SU-DHL-6 (cell line): ENCODE results near the gene BCL2.
"Not testable (repeated sequence)": the region's sequence is repeated elsewhere in the genome, so short reads cannot be mapped to it uniquely, and the experiment has no call there.

ENCODE experiments used
- H2AFZ ChIP-seq: fragments of 200-600 bp; sonication (generic); 2 replicates; pipeline ENCODE4 v1.6.1; 2014; ENCODE audit warnings: low read depth, mild to moderate bottlenecking, moderate library complexity, mixed read lengths, antibody characterized with exemption, low read length; ENCODE audit not compliant: severe bottlenecking
- H3F3A ChIP-seq: fragments of 200-600 bp; shearing (Covaris generic); 2 replicates; pipeline ENCODE4 v1.6.0; 2016; ENCODE audit warnings: antibody characterized with exemption, mild to moderate bottlenecking; ENCODE audit not compliant: insufficient read depth
- H3K27ac ChIP-seq: fragments of 200-600 bp; sonication (generic); 2 replicates; pipeline ENCODE4 v1.5.1; 2016; ENCODE audit warnings: low read depth, mild to moderate bottlenecking, low read length, moderate library complexity, mixed read lengths
- H3K27me3 ChIP-seq: fragments of 200-600 bp; sonication (generic), shearing (Covaris generic); 2 replicates; pipeline ENCODE4 v1.6.0; 2014; ENCODE audit warnings: mild to moderate bottlenecking, low read length
- H3K36me3 ChIP-seq: fragments of 200-600 bp; sonication (generic); 2 replicates; pipeline ENCODE4 v1.6.1; 2014; ENCODE audit warnings: mild to moderate bottlenecking, low read length, mixed read lengths
- H3K4me2 ChIP-seq: fragments of 300-600, 200-600 bp; shearing (Covaris generic), sonication (generic); 2 replicates; pipeline ENCODE4 v1.6.0; 2014; ENCODE audit warnings: low read length, low read depth, mild to moderate bottlenecking; ENCODE audit not compliant: poor library complexity, severe bottlenecking
- H3K4me3 ChIP-seq: fragments of 200-600 bp; sonication (generic); 2 replicates; pipeline ENCODE4 v1.5.1; 2014; ENCODE audit warnings: antibody characterized with exemption, low read length, mild to moderate bottlenecking, mixed read lengths; ENCODE audit not compliant: insufficient read depth, poor library complexity, severe bottlenecking
- H3K79me2 ChIP-seq: fragments of 200-600 bp; sonication (generic); 2 replicates; pipeline ENCODE4 v1.6.1; 2014; ENCODE audit warnings: mild to moderate bottlenecking, low read length, moderate library complexity; ENCODE audit not compliant: insufficient read depth
- H3K9ac ChIP-seq: fragments of 200-600 bp; sonication (generic); 2 replicates; pipeline ENCODE4 v1.7.0; 2014; ENCODE audit warnings: mild to moderate bottlenecking, low read length
- H3K9me2 ChIP-seq: fragments of 200-600 bp; sonication (generic); replicated peaks from 2 replicates; pipeline ENCODE4 v1.6.1; 2014; ENCODE audit warnings: low read length; ENCODE audit not compliant: insufficient read depth
- H3K9me3 ChIP-seq: fragments of 200-600 bp; sonication (generic); 2 replicates; pipeline ENCODE4 v1.6.1; 2014; ENCODE audit warnings: low read length, mixed read lengths; ENCODE audit not compliant: insufficient read depth
- H4K20me1 ChIP-seq: fragments of 200-600 bp; sonication (generic); 2 replicates; pipeline ENCODE4 v1.6.1; 2014; ENCODE audit warnings: low read depth, mild to moderate bottlenecking, antibody characterized with exemption, low read length, moderate library complexity, mixed read lengths
- EZH2phosphoT487 ChIP-seq: fragments of 200-600 bp; sonication (generic), shearing (Covaris generic); conservative IDR thresholded peaks from 2 replicates; pipeline ENCODE4 v1.6.1; 2018; ENCODE audit warnings: mild to moderate bottlenecking, antibody characterized with exemption, low read length, moderate library complexity, mixed read lengths
- TF ChIP-seq, protein P1 (sequence below): fragments of 200-600 bp; sonication (generic); IDR thresholded peaks from one replicate; pipeline ENCODE4 v1.5.1; 2017; ENCODE audit warnings: antibody characterized with exemption, mild to moderate bottlenecking, low read length, moderate library complexity; ENCODE audit not compliant: insufficient read depth, poor library complexity, severe bottlenecking

Gene BCL2

DNA sequence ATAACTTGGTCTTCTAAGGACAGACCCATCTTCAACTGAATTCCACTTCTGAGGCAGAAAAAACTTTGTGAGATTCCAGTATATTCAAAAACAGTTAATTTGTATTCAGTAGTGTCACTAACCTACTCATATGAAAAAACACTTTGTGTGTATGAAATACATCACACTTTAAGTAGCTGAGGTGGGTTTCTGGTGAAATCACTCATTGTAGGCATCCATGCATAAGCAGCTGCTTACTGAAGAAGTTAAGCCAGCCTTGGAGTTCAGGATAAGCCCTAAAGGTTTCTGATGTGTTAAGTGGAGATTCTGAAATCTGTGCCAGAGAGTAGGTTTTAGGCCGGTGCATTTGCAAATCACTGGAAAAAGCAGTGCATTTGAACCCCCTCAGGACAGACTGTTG lies 128.2 kb downstream of the BCL2 start:
- Histone ChIP-seq H2AFZ (no peak overlapping the region), H3K27me3 (no peaks in the 10 kb centered on the region), H3K79me2 (peaks cover 91% of the 10 kb centered on the region), H3K9me2 (no peaks in the 10 kb centered on the region), H3K4me3 (no peak overlapping the region), H3K27ac (no peak overlapping the region), H3K9ac (no peak overlapping the region), H3K4me2 (no peak overlapping the region), H4K20me1 (no peaks in the 10 kb centered on the region), H3K9me3 (no peaks in the 10 kb centered on the region), H3K36me3 (no peaks in the 10 kb centered on the region), H3F3A (no peaks in the 10 kb centered on the region; the same call in 1 of the 2 replicates)
- TF ChIP-seq, protein P1, sequence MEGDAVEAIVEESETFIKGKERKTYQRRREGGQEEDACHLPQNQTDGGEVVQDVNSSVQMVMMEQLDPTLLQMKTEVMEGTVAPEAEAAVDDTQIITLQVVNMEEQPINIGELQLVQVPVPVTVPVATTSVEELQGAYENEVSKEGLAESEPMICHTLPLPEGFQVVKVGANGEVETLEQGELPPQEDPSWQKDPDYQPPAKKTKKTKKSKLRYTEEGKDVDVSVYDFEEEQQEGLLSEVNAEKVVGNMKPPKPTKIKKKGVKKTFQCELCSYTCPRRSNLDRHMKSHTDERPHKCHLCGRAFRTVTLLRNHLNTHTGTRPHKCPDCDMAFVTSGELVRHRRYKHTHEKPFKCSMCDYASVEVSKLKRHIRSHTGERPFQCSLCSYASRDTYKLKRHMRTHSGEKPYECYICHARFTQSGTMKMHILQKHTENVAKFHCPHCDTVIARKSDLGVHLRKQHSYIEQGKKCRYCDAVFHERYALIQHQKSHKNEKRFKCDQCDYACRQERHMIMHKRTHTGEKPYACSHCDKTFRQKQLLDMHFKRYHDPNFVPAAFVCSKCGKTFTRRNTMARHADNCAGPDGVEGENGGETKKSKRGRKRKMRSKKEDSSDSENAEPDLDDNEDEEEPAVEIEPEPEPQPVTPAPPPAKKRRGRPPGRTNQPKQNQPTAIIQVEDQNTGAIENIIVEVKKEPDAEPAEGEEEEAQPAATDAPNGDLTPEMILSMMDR = no peak
- TF ChIP-seq EZH2phosphoT487 = no peak

DNA sequence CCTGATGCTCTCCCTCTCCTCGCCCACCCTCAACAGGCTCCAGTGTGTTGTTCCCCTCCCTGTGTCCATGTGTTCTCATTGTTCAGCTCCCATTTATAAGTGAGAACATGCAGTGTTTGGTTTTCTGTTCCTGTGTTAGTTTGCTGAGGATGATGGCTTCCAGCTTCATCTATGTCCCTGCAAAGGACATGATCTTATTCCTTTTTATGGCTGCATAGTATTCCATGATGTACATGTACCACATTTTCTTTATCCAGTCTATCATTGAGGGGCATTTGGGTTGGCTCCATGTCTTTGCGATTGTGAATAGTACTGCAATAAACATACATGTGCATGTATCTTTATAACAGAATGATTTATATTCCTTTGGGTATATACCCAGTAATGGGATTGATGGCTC lies 128.7 kb downstream of the BCL2 start:
- H3K79me2 ChIP-seq = peaks cover 89% of the 10 kb centered on the region
- H4K20me1 ChIP-seq, H3K27ac ChIP-seq, H3K9me3 ChIP-seq, H3K9me2 ChIP-seq, H3F3A ChIP-seq, H3K36me3 ChIP-seq, H3K27me3 ChIP-seq, H3K4me2 ChIP-seq, H2AFZ ChIP-seq, H3K9ac ChIP-seq, H3K4me3 ChIP-seq: not testable (repeated sequence)

DNA sequence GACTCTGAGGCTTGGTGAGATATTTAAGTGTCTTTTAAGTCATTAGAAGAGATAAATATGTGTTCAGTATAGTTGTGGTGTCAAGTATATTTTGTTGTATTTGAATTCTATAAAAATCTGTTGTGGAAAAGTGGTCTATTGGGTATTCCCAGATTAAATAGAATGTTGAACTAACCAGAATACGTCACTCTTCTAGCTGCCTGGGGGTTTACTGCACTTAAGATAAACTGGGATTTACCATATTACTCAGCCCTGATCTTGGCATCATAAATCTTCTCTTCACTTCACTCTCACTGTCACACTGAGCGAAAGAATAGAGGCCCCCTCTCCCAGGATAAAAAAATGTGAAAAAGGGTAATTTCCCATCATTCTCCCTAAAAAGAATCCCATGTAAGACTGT lies 129.8 kb downstream of the BCL2 start:
- H3K9me3 ChIP-seq = no peaks in the 10 kb centered on the region
- H4K20me1 ChIP-seq = no peaks in the 10 kb centered on the region
- H3K9me2 ChIP-seq = no peaks in the 10 kb centered on the region
- no peaks in the 10 kb centered on the region for H3K27me3 ChIP-seq
- TF ChIP-seq EZH2phosphoT487 = no peak
- TF ChIP-seq, protein P1 = no peak
- no peak overlapping the region for H3K4me3 ChIP-seq
- no peak overlapping the region for H3K9ac ChIP-seq
- H3K27ac ChIP-seq = no peak overlapping the region
- 0 out of 2 replicates have a peak, but pooled peaks cover 3% of the 10 kb centered on the region for H3K36me3 ChIP-seq
- no peak overlapping the region for H3K4me2 ChIP-seq
- H3K79me2 ChIP-seq = peaks cover 89% of the 10 kb centered on the region
- no peaks in the 10 kb centered on the region; the same call in 1 of the 2 replicates for H3F3A ChIP-seq
- no peak overlapping the region for H2AFZ ChIP-seq

DNA sequence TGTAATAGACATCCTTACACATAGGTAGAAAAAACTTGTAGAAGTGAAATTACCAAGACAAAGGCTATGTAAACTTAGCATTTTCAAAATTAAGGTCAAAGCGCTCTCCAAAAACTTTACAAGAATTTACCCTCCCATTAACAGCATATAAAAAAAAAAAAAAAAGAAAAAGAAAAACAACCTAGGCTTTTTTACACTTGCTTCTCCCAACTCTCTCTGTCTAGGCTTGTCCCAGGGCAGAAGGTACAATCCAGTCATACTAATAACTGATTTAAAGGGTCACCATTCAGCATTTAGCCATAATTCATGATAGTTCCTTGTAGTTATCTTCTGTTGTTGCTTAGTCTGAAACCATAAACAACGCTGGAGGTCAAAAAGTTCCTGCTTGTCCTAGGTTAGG lies 130.5 kb downstream of the BCL2 start:
- Histone ChIP-seq H3K27me3 (no peaks in the 10 kb centered on the region), H2AFZ (no peak overlapping the region), H3K4me2 (no peak overlapping the region), H3K27ac (no peak overlapping the region), H3K79me2 (peaks cover 89% of the 10 kb centered on the region), H3K4me3 (no peak overlapping the region), H3K36me3 (0 out of 2 replicates have a peak, but pooled peaks cover 4% of the 10 kb centered on the region), H4K20me1 (no peaks in the 10 kb centered on the region), H3K9me3 (no peaks in the 10 kb centered on the region), H3K9me2 (no peaks in the 10 kb centered on the region), H3K9ac (no peak overlapping the region), H3F3A (no peaks in the 10 kb centered on the region; the same call in 1 of the 2 replicates)
- no peak for TF ChIP-seq EZH2phosphoT487
- TF ChIP-seq, protein P1 = no peak
